Activated naive CD4-positive, alpha-beta T cell treated with Interleukin-2 at 50 U/mL for 16 hours (primary cell): ENCODE results near the gene FIGLA.

Experiments used
- DNase-seq: peaks from one replicate; pipeline ENCODE4 v3.0.0-alpha.2; 2020

FIGLA gene

GRCh38 chr2:70790136-70790828, at the start of gene FIGLA:
TSS of gene FIGLA (minus strand) at chr2:70790643. CDS start at chr2:70790638, 5 bp downstream.
- no peak for DNase-seq

DNA sequence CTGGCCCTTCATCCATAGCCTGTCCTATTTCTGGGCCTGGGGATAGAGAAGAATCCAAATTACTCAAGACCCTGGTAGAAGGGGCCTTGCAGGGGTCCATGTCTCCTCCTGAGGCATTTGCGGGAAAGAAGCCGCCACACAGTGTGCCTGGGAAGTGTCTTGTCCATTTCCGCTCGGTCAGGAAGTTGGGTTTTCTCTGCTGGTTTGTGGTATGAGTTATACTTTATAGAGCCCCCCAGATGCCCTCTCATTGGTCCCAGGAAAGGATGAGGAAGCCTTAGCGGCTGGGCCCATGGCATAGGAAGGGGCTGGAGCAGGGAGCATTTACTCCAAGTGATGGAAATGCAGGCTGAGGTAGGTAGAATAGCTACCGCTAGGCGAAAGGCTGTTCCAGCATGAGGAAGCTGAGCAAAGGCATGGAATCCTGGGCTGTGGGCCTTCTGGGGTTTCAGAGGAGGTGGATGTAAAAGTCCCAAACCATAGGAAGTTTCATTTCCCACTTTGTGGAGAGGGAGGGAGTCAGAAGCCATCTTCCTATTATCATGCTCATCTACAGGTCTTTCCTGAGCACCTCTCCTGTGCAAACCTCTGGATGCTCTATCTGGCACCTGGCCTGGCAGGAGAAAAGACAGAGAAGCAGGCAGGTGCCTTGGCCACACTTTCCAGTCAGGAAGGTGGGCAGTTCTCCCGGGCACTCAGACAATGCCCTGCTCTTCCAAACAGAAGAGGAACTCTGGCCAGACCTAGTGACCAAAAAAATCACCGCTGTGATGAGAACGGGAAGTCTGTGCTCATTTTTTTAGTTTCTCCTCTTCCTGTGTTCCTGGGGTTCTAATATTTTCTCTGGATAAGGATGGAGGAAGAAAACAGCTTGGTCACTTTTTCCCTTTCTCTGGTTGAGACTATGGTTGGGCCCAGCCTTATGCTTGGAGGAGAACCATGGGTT, 47.8 kb upstream of the FIGLA start:
- no peak for DNase-seq

- DNase-seq, result no peak
Measured at GRCh38 chr2:70835643-70836042, 45.2 kb upstream of the FIGLA start, which contains the start of gene CD207. TSS of gene CD207 (minus strand) at chr2:70835816. CDS start at chr2:70835776, 40 bp downstream.

DNA sequence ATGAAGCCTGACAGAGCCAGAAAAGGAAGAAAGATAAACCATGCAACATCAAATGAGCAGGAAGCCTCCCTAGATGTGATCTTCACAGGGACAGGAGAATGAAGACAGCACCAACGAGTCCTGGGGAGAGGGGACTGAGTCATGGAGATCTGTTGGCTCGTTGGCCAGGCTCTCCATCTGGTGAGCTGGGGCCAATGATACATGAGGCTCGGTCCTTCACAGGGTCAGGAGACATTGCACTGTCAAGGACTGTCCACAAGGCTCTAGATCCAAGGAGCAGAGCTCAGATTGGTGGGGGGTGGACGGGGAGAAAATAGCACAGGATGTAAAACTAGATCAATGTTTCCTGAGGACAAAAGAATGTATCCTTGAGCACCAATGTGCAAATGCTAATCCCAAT, 44.4 kb upstream of the FIGLA start:
- no peak for DNase-seq

DNA sequence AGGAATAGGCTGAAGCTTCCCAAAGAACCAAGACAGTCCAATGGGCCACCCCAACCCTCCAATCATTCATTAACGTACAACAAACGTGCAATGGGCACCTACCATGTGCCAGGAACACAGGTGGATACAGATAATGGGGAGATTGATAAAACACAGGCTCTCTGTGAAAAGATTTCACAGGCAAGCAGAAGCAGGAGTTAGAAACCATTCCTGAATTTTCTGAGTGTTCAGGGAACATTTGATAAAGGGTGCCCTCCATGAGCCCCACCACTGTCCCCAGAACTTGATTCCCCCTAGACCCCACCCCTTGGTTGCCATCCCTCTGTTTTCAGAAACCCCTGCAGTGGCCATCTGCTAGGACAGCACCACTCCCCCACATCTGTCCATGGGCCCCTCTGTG, 43.7 kb upstream of the FIGLA start:
- DNase-seq, result no peak

DNA sequence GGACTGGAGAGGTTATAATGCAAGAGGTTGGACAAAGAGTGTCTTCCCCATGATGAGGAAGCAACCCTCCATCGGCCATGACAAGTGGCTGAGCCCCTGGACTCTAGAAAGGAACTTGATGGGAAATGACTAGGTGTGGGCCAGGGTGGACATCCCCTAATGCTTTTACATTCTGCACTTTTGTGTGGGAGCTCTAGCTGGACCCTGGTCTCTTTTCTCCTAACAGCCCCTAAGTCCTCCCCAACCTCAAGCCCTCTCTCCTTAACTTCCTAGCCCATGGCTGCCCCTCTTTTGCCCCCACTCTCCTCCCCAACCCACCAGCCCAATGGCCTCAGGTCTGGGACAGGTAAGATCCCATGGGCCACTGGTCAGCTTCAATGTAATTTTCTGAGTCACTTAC, 42.8 kb upstream of the FIGLA start:
- no peak for DNase-seq

DNA sequence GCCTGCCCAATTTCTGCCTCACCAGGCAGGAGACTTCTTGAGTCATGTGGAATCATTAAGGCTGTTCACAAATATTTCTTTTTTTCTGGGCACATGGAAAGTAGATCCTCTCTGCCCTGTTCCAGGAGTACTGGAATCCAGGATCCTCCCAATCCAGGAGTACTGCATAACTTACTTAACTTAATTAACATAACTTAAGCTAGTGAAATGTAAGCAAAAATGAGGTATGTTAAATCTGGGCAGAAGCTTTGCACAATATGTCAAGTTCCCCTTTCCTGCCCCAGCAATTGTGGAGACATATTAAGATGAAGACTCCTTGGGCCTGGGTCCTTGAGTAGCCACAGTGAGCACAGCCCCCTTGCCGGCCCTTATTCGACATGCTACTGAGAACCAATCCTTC, 41.9 kb upstream of the FIGLA start:
- DNase-seq, result no peak

DNA sequence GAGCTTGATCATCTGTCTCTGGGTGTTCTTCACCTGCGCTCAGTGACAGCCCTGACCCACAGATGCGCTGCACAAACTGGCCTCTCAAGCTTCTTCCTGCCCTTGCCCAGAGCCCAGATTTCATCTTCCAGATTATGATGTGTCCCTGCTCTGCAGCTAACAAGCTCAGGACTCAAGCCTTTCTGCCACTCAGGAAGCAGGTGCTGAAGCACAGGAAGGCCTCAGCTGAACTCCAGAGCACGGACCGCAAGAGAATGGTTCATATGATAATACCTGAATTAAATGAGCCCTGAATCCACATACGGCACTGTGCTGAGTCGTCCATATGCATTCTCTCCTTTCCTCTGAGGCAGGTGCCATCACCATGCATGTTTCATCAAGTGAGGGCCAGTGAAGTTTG, 41.4 kb upstream of the FIGLA start:
- DNase-seq, result no peak

DNA sequence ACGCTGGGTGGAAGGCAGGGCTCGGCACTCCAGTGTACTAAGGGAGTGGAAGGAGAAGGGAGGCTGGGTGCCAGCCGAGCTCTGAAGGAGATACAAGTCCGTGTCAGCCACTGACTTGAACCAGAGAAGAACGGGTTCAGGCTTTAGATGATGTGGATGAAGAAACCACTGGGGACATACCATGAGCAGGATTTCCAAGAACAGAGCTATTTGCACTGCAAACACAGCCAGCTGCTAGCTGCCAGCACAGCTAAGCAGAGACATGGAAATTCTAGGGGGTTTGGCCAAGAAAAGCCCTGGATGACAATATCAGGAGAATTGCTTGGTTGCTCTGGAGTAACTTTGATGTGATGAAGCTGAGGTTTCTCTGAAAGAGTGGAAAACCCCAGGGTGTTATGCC, 39.9 kb upstream of the FIGLA start:
- DNase-seq, result no peak

DNA sequence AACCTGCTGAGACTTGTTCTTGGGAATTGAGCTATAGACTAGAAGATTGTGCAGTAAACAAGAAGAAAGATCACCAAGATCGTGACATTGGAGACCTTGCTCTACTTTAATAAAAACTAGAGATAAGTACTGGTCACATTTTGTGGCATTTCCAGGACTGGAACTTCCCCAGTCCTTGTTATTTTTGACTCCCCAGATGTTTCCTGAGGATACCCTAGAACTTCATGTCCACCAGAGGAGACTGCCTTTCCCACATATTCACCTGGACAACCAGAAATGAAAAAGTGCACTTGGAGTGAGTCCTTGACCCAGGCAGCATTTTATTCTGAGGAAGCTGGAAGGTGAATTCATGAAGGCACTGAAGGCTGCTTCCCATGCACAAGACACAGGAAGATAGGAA, 39.5 kb upstream of the FIGLA start:
- DNase-seq, result no peak

GRCh38 chr2:70828914-70829824, 38.7 kb upstream of the FIGLA start:
- no peak for DNase-seq

- DNase-seq, result no peak
Measured at GRCh38 chr2:70828115-70828514, 37.7 kb upstream of the FIGLA start.

GRCh38 chr2:70827388-70827787, 36.9 kb upstream of the FIGLA start:
- no peak for DNase-seq

- DNase-seq, result no peak
Measured at GRCh38 chr2:70826696-70827350, 36.4 kb upstream of the FIGLA start.

DNA sequence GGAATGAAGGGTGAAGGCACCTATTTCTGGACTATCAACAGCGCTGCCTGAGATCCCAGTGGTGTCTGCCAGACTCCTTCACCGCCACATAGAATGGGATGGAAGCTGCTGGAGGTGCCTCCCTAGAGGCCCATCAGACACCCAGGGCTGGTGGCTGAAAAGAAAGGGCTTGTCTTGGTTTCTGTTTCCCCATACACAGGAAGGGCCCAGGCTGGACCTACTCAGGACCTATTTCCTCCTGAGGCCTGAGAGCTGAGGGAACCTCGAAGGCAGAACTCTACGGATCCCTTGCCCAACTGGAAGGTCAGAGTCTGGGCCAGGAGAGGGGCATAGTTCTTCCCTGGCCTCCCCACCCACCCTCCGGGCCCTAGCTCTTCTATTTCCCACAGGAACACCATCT, 32.8 kb upstream of the FIGLA start:
- no peak for DNase-seq

DNA sequence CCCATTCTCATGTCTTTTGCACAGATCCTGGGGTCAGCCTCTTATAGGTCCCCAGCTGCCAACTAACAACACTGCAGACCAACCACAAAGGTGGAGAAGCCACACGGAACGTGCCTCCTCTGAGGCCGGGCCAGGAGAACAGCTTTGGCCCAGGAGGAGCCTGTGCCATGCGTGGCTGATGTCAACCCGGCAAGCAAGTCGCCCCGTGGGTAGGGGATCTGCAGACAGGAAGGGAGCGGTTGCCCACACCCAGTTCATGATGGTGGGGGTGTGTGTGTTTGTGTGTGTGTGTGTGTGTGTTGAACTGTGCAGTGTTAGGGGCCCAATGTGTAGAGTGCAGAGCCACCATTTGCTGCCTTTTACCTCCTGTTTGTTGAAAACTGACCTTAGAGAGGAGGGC, 32.4 kb upstream of the FIGLA start:
- no peak for DNase-seq

- no peak for DNase-seq
Measured at GRCh38 chr2:70820499-70820898, 30.1 kb upstream of the FIGLA start, which contains the start of gene CLEC4F. TSS of gene CLEC4F (minus strand) at chr2:70820599. CDS start at chr2:70820523, 76 bp downstream.

DNA sequence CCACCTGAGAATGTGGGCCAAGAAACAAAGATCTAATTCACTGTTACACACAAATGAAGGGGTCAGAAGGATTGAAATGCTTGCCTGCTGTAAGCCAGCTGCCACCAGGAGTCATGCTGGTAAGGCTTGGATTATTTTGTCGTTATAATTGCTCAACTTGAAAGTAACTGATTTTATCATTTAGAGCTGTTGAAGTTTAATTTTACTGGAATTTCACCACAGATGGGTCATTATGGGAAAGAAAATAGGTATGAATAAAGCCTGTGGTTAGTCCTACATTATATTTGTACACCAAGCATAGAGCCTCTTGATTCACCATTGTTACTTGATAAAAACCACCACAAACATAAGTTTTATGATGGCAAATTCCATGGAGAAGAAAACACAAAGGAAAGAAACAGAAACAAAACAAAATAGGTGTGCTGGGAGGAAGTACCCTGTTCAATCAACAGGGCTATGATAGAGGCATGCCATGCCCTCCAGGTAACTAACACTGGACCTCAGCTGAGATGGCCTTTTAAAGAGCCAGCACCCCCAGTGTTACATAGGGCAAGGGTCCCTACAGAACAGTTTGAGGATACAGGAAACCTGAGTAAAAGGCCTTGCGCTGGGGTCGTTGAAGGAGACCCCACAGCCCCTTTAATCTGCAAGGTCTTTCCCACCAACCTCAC, 27.0 kb upstream of the FIGLA start:
- no peak for DNase-seq

- DNase-seq, result no peak
Measured at GRCh38 chr2:70816726-70817125, 26.3 kb upstream of the FIGLA start.

DNA sequence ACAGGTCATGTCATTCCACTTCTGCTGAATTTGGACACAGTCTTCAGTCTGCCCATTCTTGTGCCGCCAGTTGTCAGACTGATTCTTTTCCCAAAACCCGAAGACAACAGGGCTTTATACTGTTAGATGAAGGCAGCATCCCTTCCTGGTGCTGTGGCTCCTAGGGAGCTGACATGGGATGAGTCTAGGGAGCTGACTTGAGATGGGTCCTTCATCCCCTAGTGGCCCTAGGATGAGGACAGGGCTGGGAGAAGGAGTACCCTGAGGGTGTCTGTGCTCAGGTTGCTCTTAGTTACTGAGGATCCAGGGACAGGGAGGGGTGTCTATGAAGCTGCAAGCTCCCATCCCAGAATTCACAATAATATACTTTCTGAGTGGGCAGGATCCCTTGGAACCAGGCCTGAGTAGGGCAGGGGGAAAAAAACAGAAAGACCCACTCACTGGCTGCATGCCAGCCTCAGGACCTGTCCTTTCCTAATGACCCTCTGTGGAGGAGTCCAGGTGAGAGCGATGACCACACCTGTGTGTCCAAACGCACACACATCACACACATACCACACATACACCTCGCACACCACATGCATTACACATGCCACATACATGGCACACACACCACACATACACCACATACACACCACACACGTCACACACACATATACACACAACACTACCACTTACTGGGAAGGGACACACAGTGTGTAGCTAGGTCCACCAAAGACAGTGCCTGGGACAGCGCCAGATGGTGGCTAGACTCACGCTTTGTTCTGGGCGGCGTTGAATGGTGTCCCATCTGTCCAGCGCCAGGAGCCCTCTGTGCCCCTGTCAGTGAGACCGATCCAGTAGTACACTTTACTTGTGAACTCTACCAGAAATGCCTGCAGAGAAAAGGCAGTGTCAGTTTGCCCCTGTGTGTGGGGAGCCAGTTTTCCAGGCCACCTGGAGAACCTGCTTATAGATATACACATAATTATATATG, 18.8 kb upstream of the FIGLA start:
- DNase-seq, result no peak

- DNase-seq, result no peak
Measured at GRCh38 chr2:70807828-70808118, 17.3 kb upstream of the FIGLA start.
